ENCODE data around the gene ACTR8. TPM values are rescaled to one million over a fixed set of nuclear protein-coding genes. Genes with fewer than 3 reads are reported as not detected.

ACTR8 gene
- polyA plus RNA-seq, 3 donors, result 8.3 to 12.2 (median 10.7) TPM

GRCh38 chr3:53902067-53902466, 20.1 kb upstream of the ACTR8 start:
- Mint-ChIP-seq H3K36me3 (no peaks in the 10 kb centered on the region), H3K27me3 (ENCODE audit: low read depth in 3 of 3) (peaks cover 17 to 38% (median 31%) of the 10 kb centered on the region in 3 donors), H3K4me3 (no peak overlapping the region), H3K4me1 (no peaks in the 10 kb centered on the region), H3K9me3 (peaks cover 0 to 17% (median 9%) of the 10 kb centered on the region in 7 donors), H3K27ac (no peak overlapping the region)
- peaks cover 0 to 4% of the 10 kb centered on the region in 2 donors for H3K9me3 ChIP-seq (replicated peaks in 1 of 2; ENCODE audit: control insufficient read depth in 1 of 2, insufficient read depth in 1 of 2, low read length in 2 of 2)
- H3K79me2 ChIP-seq (ENCODE audit: insufficient read depth, low read length), result no peaks in the 10 kb centered on the region
- no peak for DNase-seq
- intact Hi-C loops (cut with micrococcal nuclease), result no loop called here
- H3K4me2 ChIP-seq (replicated peaks; ENCODE audit: extremely low read depth, low read length, poor library complexity, severe bottlenecking), result no peak overlapping the region
- peaks cover 18 to 44% of the 10 kb centered on the region in 2 donors for H3K27me3 ChIP-seq (ENCODE audit: control insufficient read depth in 2 of 2, insufficient read depth in 2 of 2, low read length in 2 of 2)
- no peak overlapping the region for H3K9ac ChIP-seq (ENCODE audit: insufficient read depth, low read length, poor library complexity, severe bottlenecking)
- H3K4me1 ChIP-seq (ENCODE audit: control insufficient read depth in 1 of 2, insufficient read depth in 2 of 2, low read length in 2 of 2), result no peaks in the 10 kb centered on the region
- no peak overlapping the region for H2AFZ ChIP-seq (ENCODE audit: insufficient read depth, low read depth, low read length, poor library complexity, severe bottlenecking)
- H3K27ac ChIP-seq (ENCODE audit: low read depth in 1 of 2, low read length in 2 of 2), result no peak overlapping the region
- no peaks in the 10 kb centered on the region for H4K20me1 ChIP-seq (ENCODE audit: insufficient read depth, low read length)
- H3K4me3 ChIP-seq (replicated peaks in 1 of 3; ENCODE audit: low read depth in 2 of 3, low read length in 3 of 3), result no peak overlapping the region
- no peaks in the 10 kb centered on the region for H3K36me3 ChIP-seq (replicated peaks in 1 of 2; ENCODE audit: control insufficient read depth in 1 of 2, insufficient read depth in 2 of 2, low read length in 2 of 2)
- no peak for TF ChIP-seq CTCF (IDR thresholded peaks at IDR 0.05)
- no CpG with 5 or more reads among the region's 1 CpG for WGBS (ENCODE audit: insufficient coverage)

GRCh38 chr3:53900666-53901331, 18.8 kb upstream of the ACTR8 start:
- TF ChIP-seq CTCF (IDR thresholded peaks at IDR 0.05), result no peak
- Mint-ChIP-seq H3K27ac (no peak overlapping the region), H3K4me1 (no peaks in the 10 kb centered on the region), H3K4me3 (peak overlapping the region in 1 of 2 donors; percentile 15), H3K9me3 (peaks cover 0 to 10% (median 5%) of the 10 kb centered on the region in 7 donors), H3K27me3 (ENCODE audit: low read depth in 3 of 3) (peaks cover 11 to 42% (median 34%) of the 10 kb centered on the region in 3 donors), H3K36me3 (no peaks in the 10 kb centered on the region)
- no peaks in the 10 kb centered on the region for H3K36me3 ChIP-seq (replicated peaks in 1 of 2; ENCODE audit: control insufficient read depth in 1 of 2, insufficient read depth in 2 of 2, low read length in 2 of 2)
- no peak for DNase-seq
- peaks cover 0 to 4% of the 10 kb centered on the region in 2 donors for H3K9me3 ChIP-seq (replicated peaks in 1 of 2; ENCODE audit: control insufficient read depth in 1 of 2, insufficient read depth in 1 of 2, low read length in 2 of 2)
- H3K4me3 ChIP-seq (replicated peaks in 1 of 3; ENCODE audit: low read depth in 2 of 3, low read length in 3 of 3), result no peak overlapping the region
- H2AFZ ChIP-seq (ENCODE audit: insufficient read depth, low read depth, low read length, poor library complexity, severe bottlenecking), result no peak overlapping the region
- H3K4me2 ChIP-seq (replicated peaks; ENCODE audit: extremely low read depth, low read length, poor library complexity, severe bottlenecking), result no peak overlapping the region
- H3K79me2 ChIP-seq (ENCODE audit: insufficient read depth, low read length), result no peaks in the 10 kb centered on the region
- no CpG with 5 or more reads among the region's 2 CpGs for WGBS (ENCODE audit: insufficient coverage)
- H3K27me3 ChIP-seq (ENCODE audit: control insufficient read depth in 2 of 2, insufficient read depth in 2 of 2, low read length in 2 of 2), result peaks cover 23 to 52% of the 10 kb centered on the region in 2 donors
- no peaks in the 10 kb centered on the region for H4K20me1 ChIP-seq (ENCODE audit: insufficient read depth, low read length)
- H3K27ac ChIP-seq (ENCODE audit: low read depth in 1 of 2, low read length in 2 of 2), result no peak overlapping the region
- no peak overlapping the region for H3K9ac ChIP-seq (ENCODE audit: insufficient read depth, low read length, poor library complexity, severe bottlenecking)
- intact Hi-C loops (cut with micrococcal nuclease), result no loop called here
- H3K4me1 ChIP-seq (ENCODE audit: control insufficient read depth in 1 of 2, insufficient read depth in 2 of 2, low read length in 2 of 2), result no peaks in the 10 kb centered on the region

Data from CD14-positive monocyte (primary cell).